HG03342 (cell line): ENCODE data around the gene BMP7.

Source experiments
- ATAC-seq: cut with Tn5 transposase; IDR thresholded peaks from one replicate; pipeline ENCODE4 v1.9.1; 2021; ENCODE audit warnings: mild to moderate bottlenecking, moderate library complexity; ENCODE audit not compliant: unreplicated experiment

The BMP7 gene

DNA sequence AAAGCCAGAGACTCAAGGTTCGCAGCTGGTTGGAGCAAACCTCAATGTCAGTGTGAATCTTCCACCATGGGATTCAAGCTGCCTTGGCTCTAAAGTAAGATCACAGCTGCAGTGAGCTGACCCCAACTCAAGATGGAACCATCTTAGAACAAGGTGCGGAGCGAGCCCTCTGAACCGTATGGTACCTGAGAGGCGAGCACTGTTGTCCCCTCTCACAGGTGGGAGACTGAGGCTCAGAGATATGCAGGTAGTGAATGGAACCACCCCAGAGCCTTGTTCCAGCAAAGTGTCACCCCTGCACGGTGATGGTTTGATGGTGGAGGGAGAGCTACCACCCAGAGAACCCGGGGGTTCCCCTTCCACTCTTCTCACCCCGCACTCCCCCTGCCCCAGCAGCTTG is 52.5 kb downstream of the BMP7 start:
- no peak for ATAC-seq

DNA sequence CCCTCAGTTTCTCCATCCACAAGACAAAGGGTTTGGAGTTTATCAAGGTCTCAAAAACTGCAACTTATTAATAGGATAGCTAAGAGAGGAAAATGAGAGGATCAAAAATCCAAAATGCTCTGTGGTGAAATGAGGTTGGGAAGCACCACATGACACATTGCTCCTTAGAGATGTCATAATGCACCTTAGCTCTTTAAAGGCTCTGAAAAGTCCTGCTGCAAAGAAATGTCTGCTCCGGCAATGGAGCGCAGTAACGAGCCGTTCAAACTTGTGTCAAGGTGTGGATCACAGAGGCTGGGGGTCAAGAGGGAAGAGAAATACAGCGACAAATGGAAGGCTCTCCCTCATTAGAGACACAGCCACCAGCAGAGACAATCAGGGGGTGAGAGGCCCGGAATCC is 53.1 kb downstream of the BMP7 start:
- ATAC-seq, result no peak

DNA sequence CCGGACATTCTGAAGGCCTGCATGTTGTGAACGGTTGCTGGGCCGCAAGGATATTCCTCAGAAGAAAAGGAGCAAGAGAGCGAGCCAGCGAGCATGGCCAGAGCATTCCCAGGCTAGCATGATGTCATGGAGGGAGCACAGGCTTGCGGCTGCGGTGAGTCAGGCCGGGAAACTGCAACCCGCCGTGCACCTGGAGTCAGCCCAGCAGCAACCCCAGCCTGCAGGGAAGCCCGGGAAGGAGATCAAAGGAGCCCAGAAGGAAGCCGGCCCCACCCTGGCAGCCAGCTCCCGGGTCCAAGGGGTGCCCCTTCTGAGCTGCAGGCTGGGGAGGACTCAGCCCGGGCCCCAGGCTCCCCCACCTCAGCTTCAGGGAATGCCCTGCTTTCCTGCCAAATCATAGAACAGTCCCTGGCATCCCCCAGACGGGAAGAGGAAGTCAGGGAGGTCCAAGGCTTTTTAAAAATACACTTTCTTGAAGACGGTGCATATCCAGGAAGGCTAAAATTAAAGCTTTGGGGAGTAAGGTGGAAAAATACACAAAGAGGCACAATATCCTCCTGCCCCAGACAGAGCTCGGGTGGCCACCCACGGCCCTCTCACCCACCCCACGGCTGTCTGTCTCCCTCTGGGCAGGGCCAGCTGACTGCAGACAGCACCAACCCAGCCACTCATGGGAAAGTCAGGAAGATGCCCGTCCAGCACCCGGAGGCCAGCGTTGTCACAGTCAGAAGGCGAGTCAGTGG is 53.7 kb downstream of the BMP7 start:
- ATAC-seq, result no peak

DNA sequence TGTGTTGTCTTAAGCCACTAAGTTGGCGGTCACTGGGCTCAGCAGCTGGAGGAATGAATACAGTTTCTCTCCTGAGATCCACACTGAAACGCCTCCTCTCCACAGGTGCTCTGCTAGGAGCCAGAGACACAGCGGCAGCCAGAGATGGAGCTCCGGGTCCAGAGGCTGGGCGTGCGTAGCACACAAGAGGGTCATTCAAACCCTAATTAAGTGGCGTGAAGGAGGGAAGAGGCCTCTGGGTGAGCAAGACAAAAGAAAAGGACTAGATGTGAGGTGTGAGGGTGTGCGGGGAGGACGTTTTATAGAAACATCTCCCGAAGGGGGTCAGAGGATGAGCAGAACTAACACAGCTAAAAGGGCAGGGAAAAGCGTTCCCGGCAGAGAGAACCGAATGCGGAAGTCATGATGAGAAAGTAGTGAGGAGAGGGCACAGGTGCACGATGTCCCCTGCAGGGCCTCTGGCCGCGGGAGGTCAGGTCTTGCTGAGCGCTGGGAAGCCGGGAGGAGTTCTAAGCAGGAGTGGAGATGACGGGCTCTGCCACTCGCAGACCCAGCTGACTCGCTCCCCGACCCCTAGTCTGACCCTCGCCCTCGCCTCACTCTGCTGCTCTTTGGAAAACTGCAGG is 54.4 kb downstream of the BMP7 start:
- ATAC-seq, result no peak

DNA sequence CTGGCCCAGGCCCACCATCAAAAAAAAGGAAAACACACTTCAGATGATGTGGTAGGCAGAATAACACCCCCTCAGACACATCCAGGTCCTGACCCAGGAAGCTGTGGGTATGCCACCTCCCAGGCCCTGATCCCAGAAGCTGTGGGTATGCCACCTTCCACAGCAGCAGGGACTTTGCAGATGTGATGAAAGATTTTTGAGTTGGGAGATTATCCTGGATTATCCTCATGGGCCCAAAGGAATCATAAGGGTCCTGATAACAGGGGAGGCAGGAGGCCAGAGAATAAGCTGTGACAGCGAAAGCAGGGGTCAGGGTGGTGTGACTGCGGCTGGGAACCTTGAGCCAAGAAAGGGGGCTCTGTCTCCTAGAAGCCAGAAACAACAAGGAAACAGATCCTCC is 55.0 kb downstream of the BMP7 start:
- no peak for ATAC-seq

DNA sequence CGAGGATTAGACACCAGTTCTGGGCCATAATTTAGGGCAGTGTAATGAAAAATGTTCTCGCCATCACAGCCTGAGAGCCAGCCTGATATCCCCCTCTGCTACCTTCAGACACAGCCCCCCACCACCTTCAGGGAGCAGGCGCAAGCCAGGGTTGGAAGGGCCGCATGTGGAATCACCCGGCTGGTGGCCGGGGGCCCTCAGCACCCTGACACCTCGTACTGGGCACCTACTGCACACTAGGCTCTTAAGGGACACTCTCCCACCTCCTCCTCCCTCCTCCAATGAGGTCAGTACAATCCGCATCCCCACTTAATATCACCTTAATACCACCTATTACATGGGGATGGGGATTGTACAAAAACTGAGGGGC is 55.5 kb downstream of the BMP7 start:
- no peak for ATAC-seq

DNA sequence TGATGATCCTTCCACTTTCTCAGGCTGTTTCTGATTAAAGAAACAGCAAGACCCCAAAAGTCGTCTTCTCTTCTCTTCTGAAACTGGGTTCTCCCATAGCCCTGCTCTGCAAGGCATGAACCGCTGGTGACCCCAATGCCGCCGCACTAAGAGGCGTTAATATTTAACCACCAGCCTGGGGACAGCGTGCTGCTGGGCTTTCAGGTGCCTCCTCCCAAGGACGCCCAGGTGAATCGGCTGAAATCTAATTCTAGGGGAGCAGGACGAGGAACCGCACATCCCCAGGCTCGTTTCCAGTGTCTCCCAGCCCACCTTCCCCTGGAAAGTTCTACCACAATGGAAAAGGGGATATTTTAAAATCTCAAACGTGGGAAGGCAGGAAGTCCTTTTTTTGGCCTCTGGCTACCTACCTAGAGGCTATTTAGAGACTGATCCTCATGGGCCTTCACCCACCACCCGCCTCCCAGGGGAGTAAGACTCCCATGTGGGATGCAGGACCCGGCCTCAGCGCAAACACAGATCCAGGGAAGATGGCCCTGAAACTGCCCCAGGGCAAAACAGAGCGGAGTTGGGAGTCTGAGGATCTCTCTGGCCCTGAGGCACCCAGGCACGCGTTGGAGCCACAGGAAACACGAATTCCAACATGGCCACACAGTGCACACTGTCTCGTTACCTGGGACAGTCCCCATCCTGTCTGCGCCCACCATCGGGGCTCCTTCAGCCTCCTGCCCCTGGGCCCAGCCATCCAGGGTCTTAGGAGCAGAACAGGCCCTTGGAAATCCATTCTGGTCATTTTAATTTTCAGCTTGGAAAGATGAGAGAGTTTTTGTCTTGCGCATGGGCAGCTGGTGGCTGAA is 56.2 kb downstream of the BMP7 start:
- ATAC-seq, result no peak

DNA sequence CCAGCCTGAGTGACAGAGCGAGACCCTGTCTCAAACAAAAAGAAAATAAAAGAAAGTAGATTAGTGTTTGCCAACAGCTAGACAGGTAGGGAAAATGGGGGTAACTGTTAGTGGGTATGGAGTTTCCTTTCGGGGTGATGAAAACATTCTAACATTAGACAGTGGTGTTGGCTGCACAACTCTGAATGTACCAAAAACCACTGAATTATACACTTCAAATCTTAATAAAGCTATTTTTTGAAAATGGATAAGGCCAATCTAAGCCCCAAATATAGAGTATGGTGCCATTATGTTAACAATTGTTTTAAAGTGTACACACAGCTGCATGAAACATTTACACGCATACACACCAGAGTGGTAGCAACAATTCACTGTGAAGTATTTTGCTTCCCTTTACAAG is 57.0 kb downstream of the BMP7 start:
- no peak for ATAC-seq

DNA sequence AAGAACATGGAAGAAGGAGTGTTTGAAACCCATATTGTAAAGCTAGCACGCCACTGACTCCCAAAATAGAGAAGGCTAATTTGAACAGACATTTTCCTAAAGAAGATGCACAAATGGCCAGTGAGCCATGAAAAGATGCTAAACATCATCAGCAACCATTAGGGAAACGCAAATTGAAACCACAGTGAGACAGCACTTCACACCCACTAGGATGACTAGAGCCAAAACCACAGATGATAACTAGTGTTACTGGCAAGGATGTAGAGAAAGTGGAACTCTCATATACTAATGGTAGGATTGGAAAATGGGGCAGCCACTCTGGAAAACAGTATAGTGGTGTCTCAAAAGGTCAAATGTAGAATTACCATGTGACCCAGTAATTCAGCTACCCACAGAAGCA is 58.2 kb downstream of the BMP7 start:
- no peak for ATAC-seq

DNA sequence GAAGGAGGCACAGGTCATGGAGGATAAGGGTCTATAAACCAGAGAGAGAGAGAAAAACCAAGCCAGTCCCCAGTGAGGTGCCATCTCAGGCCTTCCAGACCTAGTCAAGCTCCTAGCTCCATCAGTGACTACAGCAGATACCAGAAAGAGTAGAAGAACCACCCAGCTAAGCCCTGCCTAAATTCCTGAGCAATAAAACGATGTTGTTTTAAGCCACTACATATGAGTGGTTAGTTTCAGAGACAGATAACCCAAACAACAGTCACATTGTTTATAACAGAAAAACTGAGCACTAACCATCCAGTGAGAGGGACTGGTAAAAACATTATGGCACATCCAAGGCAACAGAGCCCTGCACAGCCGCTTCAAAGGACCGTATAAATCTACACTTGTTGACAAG is 59.2 kb downstream of the BMP7 start:
- ATAC-seq, result no peak

DNA sequence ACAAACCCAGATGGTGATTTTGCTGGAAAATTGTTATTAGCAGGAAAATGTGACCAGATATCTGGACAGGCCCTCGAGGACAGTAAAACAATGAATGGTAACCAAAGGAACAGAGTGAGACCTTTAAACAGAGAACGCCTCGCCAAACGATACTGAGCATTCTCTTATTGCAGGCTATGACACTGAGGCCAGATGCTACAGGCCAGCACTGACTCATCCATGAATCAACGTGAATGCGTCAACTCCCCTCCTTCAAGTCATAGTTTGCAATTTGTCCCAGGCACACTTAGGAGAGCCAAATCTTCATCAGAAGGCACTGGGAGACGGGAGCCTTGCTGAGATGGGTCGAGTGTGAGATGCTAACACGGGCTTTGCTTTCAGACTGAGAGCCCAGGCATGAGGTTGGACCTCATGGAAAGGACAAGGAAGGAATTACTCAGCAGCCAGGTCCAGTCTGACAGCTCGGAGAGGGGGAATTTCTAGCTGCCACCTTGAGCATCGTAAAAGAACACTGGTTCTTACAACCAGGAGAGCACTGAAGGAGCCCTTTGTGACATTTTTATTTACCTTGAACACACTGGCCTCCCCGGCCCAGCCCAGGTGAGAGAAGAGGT is 60.7 kb downstream of the BMP7 start:
- no peak for ATAC-seq

DNA sequence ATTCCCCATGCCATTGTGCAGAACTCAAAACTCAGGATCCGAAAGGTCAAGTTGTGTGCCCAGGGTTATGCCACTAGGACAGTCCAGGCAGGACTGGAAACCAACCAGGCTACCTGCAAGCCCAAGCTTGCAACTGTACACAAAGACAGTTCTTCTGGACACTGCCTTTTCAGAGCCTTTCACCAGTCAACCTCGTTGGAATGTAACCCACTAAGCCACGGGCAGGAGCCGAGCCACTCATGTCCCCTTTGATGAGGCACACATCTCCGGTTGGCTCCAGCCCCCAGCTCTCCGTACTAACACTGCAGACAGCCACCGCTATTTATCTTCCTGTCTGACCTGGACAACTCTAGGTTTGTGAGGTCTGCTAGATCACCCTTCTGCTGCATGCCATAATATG is 62.5 kb downstream of the BMP7 start:
- ATAC-seq, result no peak

DNA sequence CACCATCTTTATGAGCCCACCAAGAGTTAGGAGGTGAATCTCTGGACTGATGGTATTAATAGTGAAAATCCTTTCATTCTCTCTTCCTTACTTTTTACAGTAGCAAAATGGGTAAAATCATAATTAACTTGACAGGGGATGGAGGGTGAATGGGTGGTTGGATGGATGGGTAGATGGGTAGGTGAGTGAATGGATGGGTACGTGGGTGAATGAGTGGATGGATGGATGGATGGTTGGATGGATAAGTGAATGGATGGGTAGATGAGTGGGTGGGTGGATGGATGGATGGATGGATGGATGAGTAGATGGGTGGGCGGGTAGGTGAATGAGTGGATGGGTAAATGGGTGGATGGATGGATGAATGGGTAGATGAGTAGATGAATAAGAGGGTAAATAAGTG is 63.2 kb downstream of the BMP7 start:
- no peak for ATAC-seq

DNA sequence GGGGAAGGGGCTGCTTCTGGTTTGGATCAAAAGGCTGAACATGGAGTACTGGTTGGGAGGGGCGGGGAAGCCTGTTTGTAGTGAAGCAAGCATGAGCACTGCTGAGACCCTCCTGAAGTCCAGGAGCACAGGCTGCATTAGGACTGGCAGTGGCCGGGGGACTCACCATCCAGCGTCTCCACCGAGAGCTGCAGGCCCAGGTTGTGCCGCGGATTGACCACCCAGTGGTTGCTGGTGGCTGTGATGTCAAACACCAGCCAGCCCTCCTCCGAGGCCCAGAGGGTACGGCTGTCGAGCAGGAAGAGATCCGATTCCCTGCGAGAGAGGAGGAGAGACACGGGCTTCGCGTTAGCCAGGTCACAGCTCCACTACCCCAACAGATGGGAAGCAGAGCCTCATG is 64.1 kb downstream of the BMP7 start:
- no peak for ATAC-seq

DNA sequence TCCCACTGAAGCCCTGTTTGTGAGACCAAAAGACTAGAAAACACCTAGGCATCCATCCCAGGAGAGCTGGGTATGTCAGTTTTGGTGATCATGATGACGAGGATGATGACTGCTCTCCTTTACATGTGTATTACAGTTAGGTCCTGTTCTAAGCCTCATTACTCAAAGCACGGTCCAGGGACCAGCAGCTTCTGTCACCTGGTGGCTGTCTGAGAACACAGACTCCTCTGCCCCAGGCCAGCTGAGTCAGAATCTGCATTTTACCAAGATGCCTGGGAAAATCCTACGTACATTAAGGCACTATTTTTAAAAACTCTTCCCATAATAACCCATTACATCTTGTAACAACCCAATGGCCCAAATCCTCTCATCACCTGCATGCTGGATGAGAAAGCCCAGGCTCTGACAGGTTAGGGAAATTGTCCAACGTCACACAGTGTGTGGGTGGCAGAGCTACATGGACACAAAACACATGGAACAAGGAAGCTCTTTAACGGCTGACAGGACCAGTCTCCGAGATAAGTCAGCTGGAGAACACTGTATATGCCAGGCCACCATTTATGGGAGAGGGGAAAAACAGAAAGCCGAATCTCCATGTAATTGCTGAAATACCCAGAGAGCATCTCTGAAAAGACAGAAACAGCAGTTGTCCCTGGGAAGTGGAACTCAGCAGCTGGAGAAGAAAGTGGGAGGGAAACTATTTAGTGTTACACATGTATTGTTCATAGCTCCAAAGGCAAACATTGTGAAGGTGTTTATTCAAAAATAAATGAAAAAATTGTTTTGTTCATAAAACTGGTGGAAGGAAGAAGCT is 65.4 kb downstream of the BMP7 start:
- no peak for ATAC-seq

DNA sequence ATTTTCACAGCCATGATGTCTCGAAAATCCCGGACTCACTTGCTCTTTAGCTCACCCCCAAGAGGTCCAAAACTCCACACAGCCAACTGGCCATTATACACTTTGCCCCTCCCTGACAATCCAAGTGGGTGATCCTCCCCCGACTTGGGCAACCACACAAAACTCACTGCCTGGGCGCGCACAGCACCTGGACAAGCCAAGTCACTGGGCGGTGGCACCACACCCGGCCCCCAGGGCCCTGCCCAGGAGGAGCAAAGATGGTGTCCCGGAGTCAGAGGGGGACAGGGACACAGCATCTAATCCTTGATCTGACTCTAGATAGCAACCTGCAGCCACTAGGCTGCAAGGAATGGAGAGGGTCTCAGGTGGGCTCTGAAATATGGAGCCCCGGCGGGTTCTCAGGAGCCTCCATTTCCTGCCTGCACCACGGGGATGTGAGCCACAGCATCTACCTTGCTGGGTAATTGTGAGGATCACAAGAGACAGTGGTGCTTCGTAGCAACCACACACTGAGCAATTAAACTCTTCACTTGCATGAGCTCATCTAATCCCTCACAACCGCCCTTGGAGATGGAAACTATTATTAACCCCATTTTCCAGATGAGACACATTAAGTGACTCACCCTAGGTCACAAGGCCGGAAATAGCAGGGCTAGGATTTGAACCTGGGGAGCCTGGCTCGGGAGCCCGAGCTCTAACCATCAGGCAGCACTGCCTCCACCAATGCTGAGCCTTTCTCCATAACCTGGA is 66.6 kb downstream of the BMP7 start:
- ATAC-seq, result no peak

DNA sequence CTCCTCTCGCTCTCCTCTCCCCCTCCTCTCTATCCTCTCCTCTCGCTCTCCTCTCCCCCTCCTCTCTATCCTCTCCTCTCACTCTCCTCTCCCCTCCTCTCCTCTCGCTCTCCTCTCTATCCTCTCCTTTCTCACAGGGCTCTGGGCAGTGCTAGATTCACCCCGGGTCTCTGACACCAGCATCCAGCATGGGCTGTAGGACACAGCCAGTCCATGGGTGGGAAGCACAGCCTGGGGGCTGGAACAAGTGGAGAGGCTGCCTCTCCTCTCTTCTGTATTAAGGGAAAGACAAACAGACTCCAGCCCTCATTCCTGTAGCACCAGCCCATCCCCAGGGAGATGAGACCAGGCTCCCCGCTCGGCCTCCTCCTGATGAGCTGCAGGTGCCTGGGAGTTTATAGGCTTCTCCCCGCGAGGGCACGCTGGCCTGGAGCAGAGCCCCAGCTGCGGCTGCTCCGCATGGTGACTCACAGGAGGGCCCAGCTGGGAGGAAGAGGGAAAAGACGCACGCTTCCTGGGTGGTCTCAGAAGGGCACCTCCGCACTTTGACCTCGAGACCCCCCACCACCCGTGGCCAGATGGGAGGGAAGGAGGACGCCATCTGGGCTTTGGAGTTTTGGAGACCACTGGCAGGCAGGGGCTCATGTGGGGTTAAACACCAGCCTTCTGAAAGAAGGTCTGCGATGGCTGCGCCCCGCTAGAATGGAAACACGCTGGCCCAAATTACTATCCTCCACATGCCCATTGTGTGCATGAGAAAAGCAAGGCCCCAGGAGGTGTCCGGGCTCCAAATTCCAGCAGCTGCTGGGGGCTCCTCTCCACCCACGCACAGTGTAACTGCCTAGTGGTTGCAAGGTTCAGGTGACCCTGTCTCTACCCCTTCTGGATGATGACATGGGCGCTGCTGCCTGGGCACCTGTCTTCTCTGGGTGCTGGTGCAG is 68.0 kb downstream of the BMP7 start:
- no peak for ATAC-seq

DNA sequence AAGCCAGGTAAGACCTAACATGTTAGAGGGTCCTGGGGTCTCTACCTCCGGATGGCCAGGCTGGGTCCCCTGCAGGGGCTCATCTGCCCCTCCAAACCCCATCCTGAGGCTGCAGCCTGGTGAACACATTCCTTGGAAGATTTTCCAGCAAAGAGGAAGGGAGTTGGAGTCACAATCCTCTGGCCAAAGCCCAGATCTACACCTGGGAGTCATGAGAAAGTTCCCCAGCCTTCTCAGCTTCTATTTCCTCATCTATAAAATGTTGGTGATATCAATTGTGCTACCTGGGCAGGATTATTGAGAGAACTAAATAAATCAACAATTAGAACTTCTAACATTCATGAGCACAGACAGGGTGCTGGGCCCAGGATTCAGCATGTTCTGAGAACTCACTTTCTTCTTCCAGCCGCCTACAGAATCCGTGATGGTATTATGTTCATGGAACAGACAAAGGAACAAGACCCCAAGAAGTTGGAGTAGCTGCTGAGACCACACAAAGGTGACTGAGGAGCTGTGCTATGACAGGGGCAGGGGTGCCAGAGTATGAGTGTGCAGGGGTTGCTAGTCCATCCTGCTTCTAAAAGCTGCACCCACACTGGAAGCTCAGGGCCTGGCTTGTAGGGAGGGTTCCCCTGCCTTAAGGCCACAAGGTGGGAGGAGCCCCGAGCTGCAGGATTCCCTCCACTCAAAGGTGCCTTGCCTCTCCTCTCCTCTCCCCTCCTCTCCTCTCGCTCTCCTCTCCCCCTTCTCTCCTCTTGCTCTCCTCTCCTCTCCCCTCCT is 68.9 kb downstream of the BMP7 start:
- ATAC-seq, result no peak
